B cell (primary cell): Measurements from ENCODE around the gene C4BPB. TPM values are rescaled to one million over a fixed set of nuclear protein-coding genes. Genes with fewer than 3 reads are reported as not detected.

Experiments
- ATAC-seq: fragments of 200-7000 bp; cut with Tn5 transposase; one replicate; pipeline ENCODE4 v1.10.0; 2021; ENCODE audit warnings: low read depth, mild to moderate bottlenecking, moderate number of reproducible peaks, moderate library complexity
- CTCF ChIA-PET: fragments of 350-600 bp; sonication (Branson Sonifier 250); formaldehyde crosslinking; loops from one replicate; lab custom pipeline; 2021; ENCODE audit warnings: antibody characterized with exemption, inconsistent platforms; lab: Charles Lee
- POLR2A ChIA-PET: fragments of 350-600 bp; sonication (Branson Sonifier 250); formaldehyde crosslinking; loops from one replicate; lab custom pipeline; 2021; ENCODE audit warnings: antibody characterized with exemption; lab: Charles Lee
- DNase-seq: peaks from one replicate; pipeline ENCODE4 v3.0.0; 2013
- H2AFZ ChIP-seq: 2 replicates; pipeline ENCODE4 v1.6.1; 2012; ENCODE audit warnings: mild to moderate bottlenecking, low read depth, low read length; ENCODE audit not compliant: insufficient read depth, poor library complexity, severe bottlenecking
- H3K27ac ChIP-seq, 2 donors: 1 replicate in 1 of 2; 2 replicates in 1 of 2; pipeline ENCODE4 v1.5.1; 2012 to 2013; ENCODE audit warnings: low read length in 2 of 2, mild to moderate bottlenecking in 2 of 2, moderate library complexity in 1 of 2
- H3K27me3 ChIP-seq, 4 experiments: fragments of 200-600 bp in 1 of 4; sonication (generic) in 1 of 4; replicated peaks in 1 of 4; 1 replicate in 2 of 4; 2 replicates in 2 of 4; pipeline versions ENCODE4 v1.6.1 to v1.7.0; 2013 to 2016; ENCODE audit warnings: low read length in 3 of 4, mild to moderate bottlenecking in 2 of 4, mixed read lengths in 1 of 4, moderate library complexity in 1 of 4; ENCODE audit not compliant: insufficient read depth in 4 of 4, control insufficient read depth in 3 of 4; ENCODE audit errors: control extremely low read depth in 1 of 4
- H3K36me3 ChIP-seq, 2 experiments: replicated peaks in 1 of 2; 1 replicate in 1 of 2; 2 replicates in 1 of 2; pipeline versions ENCODE4 v1.6.1 to v1.7.1; 2013; ENCODE audit warnings: low read length in 1 of 2; ENCODE audit not compliant: insufficient read depth in 2 of 2, control insufficient read depth in 1 of 2; ENCODE audit errors: control extremely low read depth in 1 of 2, extremely low read depth in 1 of 2
- H3K4me1 ChIP-seq, 2 donors: fragments of 200-600 bp in 1 of 2; sonication (generic) in 1 of 2; 1 replicate in 1 of 2; 2 replicates in 1 of 2; pipeline versions ENCODE4 v1.5.1 to v1.6.1; 2013 to 2017; ENCODE audit warnings: low read length in 2 of 2; ENCODE audit not compliant: control insufficient read depth in 2 of 2, insufficient read depth in 2 of 2
- H3K4me2 ChIP-seq: replicated peaks from 2 replicates; pipeline ENCODE3; 2012; ENCODE audit warnings: mild to moderate bottlenecking, low read depth, low read length; ENCODE audit not compliant: poor library complexity, severe bottlenecking
- H3K4me3 ChIP-seq, 5 experiments: fragments of 200-600 bp in 1 of 5; sonication (generic) in 1 of 5; 1 replicate in 3 of 5; 2 replicates in 2 of 5; pipeline versions ENCODE4 v1.5.1 to v1.7.0; 2011 to 2016; ENCODE audit warnings: low read length in 4 of 5, mild to moderate bottlenecking in 4 of 5, low read depth in 2 of 5, control low read depth in 1 of 5, moderate library complexity in 1 of 5; ENCODE audit not compliant: insufficient read depth in 1 of 5; ENCODE audit errors: control extremely low read depth in 1 of 5, extremely low read depth in 1 of 5
- H3K79me2 ChIP-seq: fragments of 200-600 bp; sonication (generic); one replicate; pipeline ENCODE4 v1.6.0; 2016; ENCODE audit warnings: low read length; ENCODE audit not compliant: control insufficient read depth, insufficient read depth
- H3K9ac ChIP-seq: fragments of 200-600 bp; sonication (generic); 2 replicates; pipeline ENCODE4 v1.6.1; 2017; ENCODE audit warnings: mild to moderate bottlenecking, low read length, moderate library complexity
- H3K9me3 ChIP-seq, 3 donors: one replicate each; pipeline versions ENCODE4 v1.6.1 to v1.7.1; 2013; ENCODE audit warnings: low read length in 2 of 3; ENCODE audit not compliant: control insufficient read depth in 2 of 3, insufficient read depth in 1 of 3; ENCODE audit errors: control extremely low read depth in 1 of 3
- H4K20me1 ChIP-seq: 2 replicates; pipeline ENCODE4 v1.6.0; 2012; ENCODE audit warnings: mild to moderate bottlenecking, low read length; ENCODE audit not compliant: insufficient read depth, control insufficient read depth, poor library complexity, severe bottlenecking
- H3K27ac Mint-ChIP-seq: one replicate; pipeline ENCODE4 v1.8.0; 2021; ENCODE audit warnings: mixed read lengths
- H3K27me3 Mint-ChIP-seq: one replicate; pipeline ENCODE4 v1.8.0; 2021; ENCODE audit warnings: mixed read lengths
- H3K4me1 Mint-ChIP-seq: one replicate; pipeline ENCODE4 v1.8.0; 2021; ENCODE audit warnings: mixed read lengths
- H3K4me3 Mint-ChIP-seq: one replicate; pipeline ENCODE4 v1.8.0; 2021; ENCODE audit warnings: mixed read lengths
- H3K9me3 Mint-ChIP-seq: one replicate; pipeline ENCODE4 v1.8.0; 2022; ENCODE audit warnings: mixed read lengths; ENCODE audit not compliant: insufficient read depth
- EZH2 ChIP-seq: IDR thresholded peaks from 2 replicates; pipeline ENCODE4 v1.6.1; 2012; ENCODE audit warnings: borderline replicate concordance, low read depth, mild to moderate bottlenecking, moderate library complexity, low read length; ENCODE audit not compliant: insufficient read depth, poor library complexity, severe bottlenecking
- WGBS: methylation state at CpG from one replicate; pipeline ENCODE4 v1.1.5; 2013; ENCODE audit warnings: missing lambda C conversion rate; ENCODE audit not compliant: insufficient coverage; 5-methylcytosine and 5-hydroxymethylcytosine counted together
- intact Hi-C: fragments of 100-400 bp; cut with micrococcal nuclease; formaldehyde crosslinking; loops from one replicate; pipeline ENCODE4 v1.10.0; 2022
- polyA plus RNA-seq: library from polyadenylated mRNA; depleted of rRNA; stranded (reverse); fragments of >200 nt; gene quantifications from 2 replicates; pipeline ENCODE4 v1.2.3, GENCODE V29; 2012
- total RNA-seq, 2 donors: library from RNA; stranded (reverse); fragments of 120-200 nt in 1 of 2; gene quantifications; 1 replicate in 1 of 2; 2 replicates in 1 of 2; pipeline versions ENCODE4 v1.2.3 to v1.2.4, GENCODE V29; 2013 to 2022
- TF ChIP-seq, protein P1 (sequence below): fragments of 200-600 bp; IDR thresholded peaks from one replicate; pipeline ENCODE4 v1.8.0; 2022; ENCODE audit warnings: antibody characterized with exemption, mild to moderate bottlenecking

Gene C4BPB
- total and polyA plus RNA-seq, 2 donors (not counting 1 experiment from before 2014, with no cell fraction given), result 0.34 TPM; not detected in 1

DNA sequence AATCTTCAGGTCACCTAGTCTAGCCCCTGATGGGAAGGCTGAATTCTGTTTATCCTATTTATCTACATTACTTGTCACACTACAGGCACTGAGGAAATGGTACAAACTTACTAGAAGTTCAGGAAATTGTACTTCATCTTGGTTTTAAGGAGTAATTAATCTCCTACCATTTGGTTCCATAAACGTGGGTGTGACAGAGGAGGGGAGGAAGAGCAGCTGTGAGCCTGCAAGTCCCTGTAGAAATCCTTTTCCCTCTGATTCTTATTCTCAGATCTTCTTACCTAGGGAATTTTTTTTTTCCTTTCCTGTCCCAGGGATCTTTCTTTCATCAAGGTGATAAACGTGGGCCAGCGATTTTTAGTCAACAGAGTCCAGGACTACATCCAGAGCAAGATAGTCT is 21.5 kb upstream of the C4BPB start:
- DNase-seq (no peak), ATAC-seq (no peak)
- H3K9me3 ChIP-seq, result peaks cover 0 to 7% (median 0%) of the 10 kb centered on the region in 3 donors
- no peak overlapping the region for H3K4me2 ChIP-seq
- H3K9me3 Mint-ChIP-seq, result no peaks in the 10 kb centered on the region
- TF ChIP-seq, protein P1, sequence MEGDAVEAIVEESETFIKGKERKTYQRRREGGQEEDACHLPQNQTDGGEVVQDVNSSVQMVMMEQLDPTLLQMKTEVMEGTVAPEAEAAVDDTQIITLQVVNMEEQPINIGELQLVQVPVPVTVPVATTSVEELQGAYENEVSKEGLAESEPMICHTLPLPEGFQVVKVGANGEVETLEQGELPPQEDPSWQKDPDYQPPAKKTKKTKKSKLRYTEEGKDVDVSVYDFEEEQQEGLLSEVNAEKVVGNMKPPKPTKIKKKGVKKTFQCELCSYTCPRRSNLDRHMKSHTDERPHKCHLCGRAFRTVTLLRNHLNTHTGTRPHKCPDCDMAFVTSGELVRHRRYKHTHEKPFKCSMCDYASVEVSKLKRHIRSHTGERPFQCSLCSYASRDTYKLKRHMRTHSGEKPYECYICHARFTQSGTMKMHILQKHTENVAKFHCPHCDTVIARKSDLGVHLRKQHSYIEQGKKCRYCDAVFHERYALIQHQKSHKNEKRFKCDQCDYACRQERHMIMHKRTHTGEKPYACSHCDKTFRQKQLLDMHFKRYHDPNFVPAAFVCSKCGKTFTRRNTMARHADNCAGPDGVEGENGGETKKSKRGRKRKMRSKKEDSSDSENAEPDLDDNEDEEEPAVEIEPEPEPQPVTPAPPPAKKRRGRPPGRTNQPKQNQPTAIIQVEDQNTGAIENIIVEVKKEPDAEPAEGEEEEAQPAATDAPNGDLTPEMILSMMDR, result no peak
- TF ChIP-seq EZH2, result no peak
- ChIA-PET POLR2A (no interaction called here), CTCF (interaction anchor here (3.3 kb wide), 1 partner anchor 12 kb away, joined by 9 read pairs; no protein-coding TSS in a partner anchor)
- H3K4me1 Mint-ChIP-seq, result peaks cover 22% of the 10 kb centered on the region
- peaks cover 16 to 62% of the 10 kb centered on the region in 2 experiments for H3K36me3 ChIP-seq
- H3K4me3 Mint-ChIP-seq, result no peak overlapping the region
- no peak overlapping the region for H2AFZ ChIP-seq
- no peak overlapping the region for H3K27ac ChIP-seq
- no peaks in the 10 kb centered on the region for H3K27me3 Mint-ChIP-seq
- no CpG with 5 or more reads among the region's 3 CpGs for WGBS
- no peak overlapping the region for H3K27ac Mint-ChIP-seq
- intact Hi-C loops, result no loop called here
- H3K4me3 ChIP-seq, result no peak overlapping the region
- H4K20me1 ChIP-seq, result no peaks in the 10 kb centered on the region
- H3K4me1 ChIP-seq, result peaks cover 20 to 23% of the 10 kb centered on the region in 2 donors
- H3K9ac ChIP-seq, result no peak overlapping the region
- no peaks in the 10 kb centered on the region for H3K27me3 ChIP-seq
- H3K79me2 ChIP-seq, result no peaks in the 10 kb centered on the region

DNA sequence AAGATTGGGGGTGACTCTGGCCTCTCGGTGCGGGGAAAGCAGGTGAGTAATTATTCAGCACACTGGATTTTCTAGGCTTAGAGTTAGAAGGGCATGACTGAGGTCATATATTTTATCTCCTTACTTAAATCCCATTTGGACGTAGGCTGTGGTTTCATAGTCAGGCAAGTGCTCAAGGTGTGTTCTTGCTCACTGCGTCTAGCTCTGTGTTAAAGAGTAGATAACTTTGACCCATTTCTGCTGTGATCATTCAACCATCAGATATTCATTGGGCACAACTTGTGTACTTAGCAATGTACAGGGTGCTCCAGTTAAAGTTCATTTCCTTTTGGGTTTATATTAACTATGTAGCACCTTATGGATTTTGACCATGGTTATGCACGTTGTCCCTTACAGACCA is 21.0 kb upstream of the C4BPB start:
- Mint-ChIP-seq H3K4me1 (peaks cover 22% of the 10 kb centered on the region), H3K27me3 (no peaks in the 10 kb centered on the region), H3K9me3 (no peaks in the 10 kb centered on the region), H3K27ac (no peak overlapping the region), H3K4me3 (no peak overlapping the region)
- TF ChIP-seq, protein P1, result no peak
- no peak for TF ChIP-seq EZH2
- H3K4me1 ChIP-seq, result peaks cover 20 to 23% of the 10 kb centered on the region in 2 donors
- H3K79me2 ChIP-seq, result no peaks in the 10 kb centered on the region
- no peaks in the 10 kb centered on the region for H3K27me3 ChIP-seq
- no peak overlapping the region for H3K9ac ChIP-seq
- H3K4me3 ChIP-seq, result no peak overlapping the region
- WGBS, result no CpG with 5 or more reads among the region's 5 CpGs
- intact Hi-C loops, result no loop called here
- ATAC-seq (no peak), DNase-seq (no peak)
- H4K20me1 ChIP-seq, result no peaks in the 10 kb centered on the region
- H3K9me3 ChIP-seq, result peaks cover 0 to 7% (median 0%) of the 10 kb centered on the region in 3 donors
- H3K27ac ChIP-seq, result no peak overlapping the region
- no peak overlapping the region for H2AFZ ChIP-seq
- ChIA-PET CTCF (interaction anchor here (3.3 kb wide), 1 partner anchor 12 kb away, joined by 9 read pairs; no protein-coding TSS in a partner anchor), POLR2A (no interaction called here)
- H3K4me2 ChIP-seq, result no peak overlapping the region
- peaks cover 16 to 62% of the 10 kb centered on the region in 2 experiments for H3K36me3 ChIP-seq
